ENCODE data around the gene TPPP2.

TPPP2 gene

DNA sequence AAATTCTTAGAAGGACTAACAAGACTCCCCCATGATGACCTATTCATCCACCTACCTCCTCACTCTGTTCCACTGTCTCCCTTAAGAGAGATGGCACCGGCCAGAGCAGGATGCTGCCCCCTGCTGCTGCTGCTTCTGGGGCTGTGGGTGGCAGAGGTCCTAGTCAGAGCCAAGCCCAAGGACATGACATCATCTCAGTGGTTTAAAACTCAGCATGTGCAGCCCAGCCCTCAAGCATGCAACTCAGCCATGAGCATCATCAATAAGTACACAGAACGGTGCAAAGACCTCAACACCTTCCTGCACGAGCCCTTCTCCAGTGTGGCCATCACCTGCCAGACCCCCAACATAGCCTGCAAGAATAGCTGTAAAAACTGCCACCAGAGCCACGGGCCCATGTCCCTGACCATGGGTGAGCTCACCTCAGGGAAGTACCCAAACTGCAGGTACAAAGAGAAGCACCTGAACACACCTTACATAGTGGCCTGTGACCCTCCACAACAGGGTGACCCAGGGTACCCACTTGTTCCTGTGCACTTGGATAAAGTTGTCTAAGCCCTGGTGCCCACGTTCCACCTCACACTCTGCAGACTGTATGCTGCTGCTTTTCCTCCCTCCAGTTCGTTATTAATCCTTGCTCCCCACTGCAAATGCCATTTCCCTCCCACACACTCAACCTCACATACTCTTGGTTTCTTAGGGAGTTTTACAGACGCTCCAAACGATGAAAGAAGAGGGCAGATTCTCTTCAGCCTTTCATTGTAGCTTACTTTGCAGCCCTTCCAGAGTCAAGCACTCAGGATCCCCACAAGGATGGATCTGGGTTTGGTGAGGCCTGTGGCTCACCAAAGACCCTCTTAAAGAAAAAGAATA is 28.0 kb downstream of the TPPP2 start, which contains the start of gene RNASE8:
TSS of gene RNASE8 (plus strand) at position 20 of the 873 bp plus-strand sequence. CDS start at position 91, 71 bp downstream.
- peak; percentile 58 for DNase-seq (ENCODE audit: low read depth)

DNA sequence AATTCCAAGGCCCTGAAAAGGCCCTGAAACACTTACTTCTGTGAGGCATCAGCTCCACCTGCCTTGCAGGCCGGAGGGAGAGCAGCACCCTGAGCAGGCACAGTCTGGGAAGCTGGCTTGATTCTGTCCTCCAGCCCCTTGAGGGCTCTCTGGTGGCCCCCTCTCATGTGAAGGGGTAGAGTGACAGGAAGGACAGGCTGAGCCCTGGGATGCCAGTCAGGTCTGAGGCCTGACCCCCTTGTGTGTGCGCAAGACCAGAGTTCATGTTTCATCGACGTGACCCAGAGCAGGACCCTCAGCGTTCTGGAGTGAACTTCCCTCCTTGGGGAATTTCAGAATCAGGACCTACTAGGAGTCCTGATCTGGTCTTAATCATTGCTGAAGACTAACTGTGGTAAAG is 28.9 kb downstream of the TPPP2 start:
- DNase-seq (ENCODE audit: low read depth) = no peak

- DNase-seq (ENCODE audit: low read depth) = no peak
Measured at GRCh38 chr14:21059842-21060613, 30.0 kb downstream of the TPPP2 start.

DNA sequence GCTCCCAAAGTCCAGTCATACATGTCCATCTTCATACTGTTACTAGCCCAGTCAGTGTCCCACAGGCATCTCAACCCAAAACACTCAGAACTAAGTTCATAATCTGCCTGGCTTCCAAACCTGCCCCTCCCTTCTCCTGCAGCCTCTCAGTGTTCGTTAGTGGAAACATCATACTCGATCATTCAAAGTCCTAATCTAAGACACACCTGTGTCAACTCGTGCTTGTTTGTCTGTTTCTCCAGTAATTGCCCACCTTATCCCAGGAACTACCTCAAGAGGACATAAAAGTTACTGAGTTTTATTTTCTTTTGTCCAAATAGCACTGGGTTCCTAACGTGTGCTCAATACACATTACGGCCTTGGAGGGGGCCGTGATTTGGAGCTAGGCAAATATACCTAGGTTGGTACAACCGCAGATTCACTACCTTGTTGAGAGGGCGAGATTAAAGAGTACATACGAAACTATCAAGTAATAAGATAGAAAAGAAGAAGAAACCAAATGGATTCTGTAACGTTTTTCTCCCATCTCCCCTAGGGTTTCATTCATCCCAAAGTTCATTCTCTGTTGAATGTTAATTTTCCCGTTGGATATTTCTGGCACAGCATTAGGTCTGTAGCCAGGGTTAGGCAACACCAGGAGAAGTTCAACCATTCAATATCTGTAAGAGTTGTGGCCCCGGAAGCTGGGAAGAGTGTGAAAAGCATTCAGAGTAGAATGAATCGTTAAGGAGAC is 30.8 kb downstream of the TPPP2 start:
- no peak for DNase-seq (ENCODE audit: low read depth)

DNA sequence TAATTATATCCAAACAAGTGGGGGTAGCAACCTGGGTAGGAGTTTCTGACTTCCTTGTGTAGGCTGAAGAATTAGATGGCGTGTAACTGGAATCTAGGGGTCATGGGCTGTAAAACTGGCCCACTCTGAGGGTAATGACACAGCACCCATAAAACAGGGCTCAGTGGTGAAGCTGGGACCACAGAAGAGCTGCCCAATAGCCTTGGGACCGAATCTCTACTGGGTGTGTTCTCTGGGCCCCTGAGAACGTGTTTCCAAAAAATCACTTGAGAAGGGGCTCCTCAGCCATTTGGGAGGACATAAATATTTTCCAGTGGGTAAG is 31.3 kb downstream of the TPPP2 start:
- DNase-seq (ENCODE audit: low read depth) = no peak

- peak; percentile 87 for DNase-seq (ENCODE audit: low read depth)
Measured at GRCh38 chr14:21063479-21063878, 33.5 kb downstream of the TPPP2 start.

- no peak for DNase-seq (ENCODE audit: low read depth)
Measured at GRCh38 chr14:21066882-21067502, 37.0 kb downstream of the TPPP2 start.

GRCh38 chr14:21068521-21069387 is 38.7 kb downstream of the TPPP2 start:
- DNase-seq (ENCODE audit: low read depth) = peak; percentile 39

DNA sequence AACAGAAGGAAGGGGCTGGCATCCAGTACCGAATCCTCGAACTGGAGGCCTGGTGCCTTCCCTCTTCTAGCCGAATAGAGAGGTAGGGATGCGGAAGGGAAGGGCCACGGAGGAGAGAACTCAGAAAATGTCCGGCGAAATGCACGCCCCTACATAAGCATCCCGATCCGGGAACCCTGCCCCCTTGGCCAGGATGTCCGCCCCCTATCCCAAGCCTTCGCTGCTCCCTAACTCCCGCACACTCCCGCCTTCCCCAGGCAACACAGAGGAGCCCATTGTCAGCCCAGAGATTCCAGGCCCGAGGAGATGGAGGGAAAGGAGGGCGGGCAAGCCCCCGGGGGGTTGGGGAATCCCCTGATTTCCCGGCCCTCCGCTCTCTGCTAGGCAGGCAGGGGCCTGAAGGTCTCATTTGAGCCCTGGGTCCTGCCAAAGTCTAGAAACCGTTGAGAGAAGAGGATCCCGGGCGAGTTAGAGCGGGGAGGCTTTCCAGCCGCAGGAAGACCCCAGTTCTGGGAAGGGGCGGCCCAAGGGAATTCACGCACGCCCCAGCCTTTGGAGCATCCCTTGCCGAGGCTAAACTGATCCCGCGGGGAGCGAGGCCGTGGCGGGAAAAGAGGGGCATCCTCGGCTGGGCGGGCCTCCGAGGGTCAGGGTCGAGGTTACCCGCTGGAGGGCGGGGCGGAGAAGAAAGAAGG is 39.5 kb downstream of the TPPP2 start:
- DNase-seq (ENCODE audit: low read depth) = no peak

DNA sequence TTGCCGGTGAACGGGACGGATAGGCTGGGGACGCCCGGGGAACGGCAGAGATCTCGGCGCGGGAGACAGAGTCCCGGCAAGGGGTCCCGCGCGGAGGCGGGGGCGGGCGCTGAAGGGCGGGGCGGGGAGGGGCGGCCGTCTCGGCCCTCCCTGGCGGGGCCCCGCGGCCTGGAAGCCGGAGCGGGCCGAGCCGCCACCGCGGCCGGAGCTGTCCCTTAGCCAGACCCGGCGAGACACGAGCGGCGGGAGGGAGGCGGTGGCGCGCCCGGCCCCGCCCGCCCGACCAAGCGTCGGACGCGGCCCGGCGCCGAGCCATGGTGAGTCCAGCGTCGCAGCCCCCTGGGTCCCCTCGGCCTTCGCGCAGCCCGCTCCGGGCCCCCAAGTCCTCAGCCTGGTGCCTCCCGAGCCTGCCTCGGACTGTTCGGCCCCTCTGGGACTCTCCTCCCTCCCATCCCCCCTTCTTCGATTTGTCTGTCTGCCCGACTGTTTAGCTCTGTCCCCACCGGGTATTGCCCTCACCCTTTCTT is 40.1 kb downstream of the TPPP2 start, which contains the start of gene ARHGEF40:
TSS of gene ARHGEF40 (plus strand) at position 222 of the 527 bp plus-strand sequence. CDS start at position 315, 93 bp downstream.
- DNase-seq (ENCODE audit: low read depth) = no peak

DNA sequence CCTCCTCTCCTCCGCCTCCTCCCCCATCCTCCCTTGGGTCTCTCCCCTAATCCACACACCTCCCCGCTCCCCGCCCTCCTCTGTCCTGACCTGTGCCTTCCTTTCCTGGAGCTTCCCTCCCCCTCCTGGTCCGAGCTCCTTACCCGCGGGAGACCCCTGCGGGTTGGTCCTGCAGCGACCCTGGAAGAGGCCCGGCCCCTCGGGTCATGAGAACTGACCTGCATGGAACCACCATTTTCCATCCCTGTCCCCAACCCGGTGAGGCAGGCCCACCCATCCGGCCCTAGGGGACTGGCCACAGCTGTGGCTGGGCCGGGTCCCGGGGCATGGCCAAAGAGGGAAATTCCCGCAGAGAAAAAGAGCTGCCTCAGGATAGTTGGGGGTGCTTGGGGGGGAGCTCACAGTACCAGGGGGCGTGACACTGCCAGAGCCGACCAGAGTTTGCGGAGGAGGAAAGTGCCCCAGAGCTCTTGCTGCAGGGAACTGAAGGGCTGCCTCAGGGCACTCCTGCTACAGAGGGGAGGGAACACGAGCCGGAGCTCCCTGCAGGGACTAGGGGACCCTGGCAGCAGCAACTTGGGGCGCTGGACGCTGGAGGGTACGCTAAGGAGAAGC is 40.7 kb downstream of the TPPP2 start:
- peak; percentile 41 for DNase-seq (ENCODE audit: low read depth)

- peak; percentile 92 for DNase-seq (ENCODE audit: low read depth)
Measured at GRCh38 chr14:21071225-21072030, 41.4 kb downstream of the TPPP2 start.

GRCh38 chr14:21072031-21072473 is 42.0 kb downstream of the TPPP2 start:
- peak; percentile 61 for DNase-seq (ENCODE audit: low read depth)

GRCh38 chr14:21072781-21073339 is 42.8 kb downstream of the TPPP2 start:
- no peak for DNase-seq (ENCODE audit: low read depth)

- no peak for DNase-seq (ENCODE audit: low read depth)
Measured at GRCh38 chr14:21073921-21074320, 43.9 kb downstream of the TPPP2 start.

- no peak for DNase-seq (ENCODE audit: low read depth)
Measured at GRCh38 chr14:21074398-21075272, 44.6 kb downstream of the TPPP2 start.

DNA sequence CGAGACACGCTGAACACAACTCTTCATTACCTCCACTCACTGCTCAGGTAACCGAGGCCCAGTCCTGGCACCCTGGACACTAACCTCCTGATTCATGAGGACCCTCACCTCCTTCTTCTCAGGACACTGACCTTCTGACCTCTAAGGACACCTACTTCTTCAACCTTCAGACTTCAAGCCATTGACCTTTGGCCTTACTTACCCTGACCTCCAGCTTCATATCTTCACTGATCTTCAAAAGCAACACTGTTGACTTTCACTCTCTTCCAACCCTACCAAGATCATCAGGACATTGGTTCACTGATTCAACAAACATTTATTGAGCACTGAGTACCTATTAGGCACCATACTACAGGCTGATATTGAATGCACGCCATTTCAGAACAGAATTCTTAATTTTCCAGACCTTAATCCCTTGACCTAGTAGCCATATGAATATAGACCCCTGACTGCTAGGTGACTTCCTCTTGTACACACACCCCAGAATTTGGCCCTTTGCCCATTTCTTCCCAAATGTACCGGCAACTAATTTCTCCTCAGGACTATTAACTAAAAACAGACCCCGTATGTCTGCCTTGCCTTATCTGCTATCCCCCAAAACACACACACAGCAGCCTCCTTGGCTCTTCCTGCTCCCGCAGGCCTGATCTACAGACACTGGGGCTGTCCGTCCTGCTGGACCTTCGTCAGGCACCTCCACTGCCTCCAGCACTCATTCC is 45.9 kb downstream of the TPPP2 start:
- DNase-seq (ENCODE audit: low read depth) = no peak

All from amniotic epithelial cell (primary cell).